HEK293 (cell line): Measurements from ENCODE around the gene CSPG4.

ENCODE experiments used
- SP2 ChIP-seq: fragments of 450-650 bp; formaldehyde crosslinking; IDR thresholded peaks from 2 replicates; pipeline ENCODE4 v1.5.1; 2016; ENCODE audit warnings: missing biosample characterization, missing genetic modification characterization
- YY1 ChIP-seq: fragments of 450-650 bp; formaldehyde crosslinking; IDR thresholded peaks from 2 replicates; pipeline ENCODE4 v1.5.1; 2018; ENCODE audit warnings: missing biosample characterization, missing genetic modification characterization
- ZBTB49 ChIP-seq: fragments of 450-650 bp; formaldehyde crosslinking; IDR thresholded peaks from 2 replicates; pipeline ENCODE4 v1.5.1; 2016; ENCODE audit warnings: missing biosample characterization, missing genetic modification characterization, low read depth
- ZFP3 ChIP-seq: fragments of 450-650 bp; formaldehyde crosslinking; IDR thresholded peaks from 2 replicates; pipeline ENCODE4 v1.5.1; 2016; ENCODE audit warnings: low read depth, missing biosample characterization, missing genetic modification characterization
- ZNF121 ChIP-seq: fragments of 450-650 bp; formaldehyde crosslinking; IDR thresholded peaks from 2 replicates; pipeline ENCODE4 v1.5.1; 2016; ENCODE audit warnings: missing biosample characterization, missing genetic modification characterization
- ZNF174 ChIP-seq: fragments of 450-650 bp; formaldehyde crosslinking; IDR thresholded peaks from 2 replicates; pipeline ENCODE4 v1.5.0; 2017; ENCODE audit warnings: missing biosample characterization, mild to moderate bottlenecking, missing genetic modification characterization
- ZNF341 ChIP-seq: fragments of 450-650 bp; formaldehyde crosslinking; IDR thresholded peaks from 2 replicates; pipeline ENCODE4; 2016; ENCODE audit warnings: low read depth, missing biosample characterization, missing genetic modification characterization
- ZNF549 ChIP-seq: fragments of 450-650 bp; IDR thresholded peaks from 2 replicates; pipeline ENCODE4 v1.5.1; 2018; ENCODE audit warnings: missing biosample characterization, missing genetic modification characterization, mild to moderate bottlenecking, inconsistent platforms, moderate library complexity
- ZNF626 ChIP-seq: fragments of 450-650 bp; sonication (Bioruptor Pico); formaldehyde crosslinking; IDR thresholded peaks from 2 replicates; pipeline ENCODE4 v1.5.1; 2018; ENCODE audit warnings: missing biosample characterization, missing genetic modification characterization, inconsistent platforms
- ZNF747 ChIP-seq: fragments of 450-650 bp; formaldehyde crosslinking; IDR thresholded peaks from 2 replicates; pipeline ENCODE4 v1.5.1; 2016; ENCODE audit warnings: missing biosample characterization, missing genetic modification characterization
- TF ChIP-seq, protein P1 (sequence below): fragments of 450-650 bp; formaldehyde crosslinking; IDR thresholded peaks from 2 replicates; pipeline ENCODE4 v1.5.1; 2016; ENCODE audit warnings: missing biosample characterization, missing genetic modification characterization

GRCh38 chr15:75727031-75727531 lies 14.4 kb upstream of the CSPG4 start:
- no peak for TF ChIP-seq ZBTB49 (tag by site-specific recombination)
- no peak for TF ChIP-seq ZNF174 (tag by site-specific recombination)
- TF ChIP-seq ZNF121 (tag by site-specific recombination), result no peak
- TF ChIP-seq ZNF626 (tag by site-specific recombination), result no peak
- TF ChIP-seq YY1, result no peak
- no peak for TF ChIP-seq ZNF549
- TF ChIP-seq ZNF341 (tag by site-specific recombination), result no peak
- TF ChIP-seq, protein P1, sequence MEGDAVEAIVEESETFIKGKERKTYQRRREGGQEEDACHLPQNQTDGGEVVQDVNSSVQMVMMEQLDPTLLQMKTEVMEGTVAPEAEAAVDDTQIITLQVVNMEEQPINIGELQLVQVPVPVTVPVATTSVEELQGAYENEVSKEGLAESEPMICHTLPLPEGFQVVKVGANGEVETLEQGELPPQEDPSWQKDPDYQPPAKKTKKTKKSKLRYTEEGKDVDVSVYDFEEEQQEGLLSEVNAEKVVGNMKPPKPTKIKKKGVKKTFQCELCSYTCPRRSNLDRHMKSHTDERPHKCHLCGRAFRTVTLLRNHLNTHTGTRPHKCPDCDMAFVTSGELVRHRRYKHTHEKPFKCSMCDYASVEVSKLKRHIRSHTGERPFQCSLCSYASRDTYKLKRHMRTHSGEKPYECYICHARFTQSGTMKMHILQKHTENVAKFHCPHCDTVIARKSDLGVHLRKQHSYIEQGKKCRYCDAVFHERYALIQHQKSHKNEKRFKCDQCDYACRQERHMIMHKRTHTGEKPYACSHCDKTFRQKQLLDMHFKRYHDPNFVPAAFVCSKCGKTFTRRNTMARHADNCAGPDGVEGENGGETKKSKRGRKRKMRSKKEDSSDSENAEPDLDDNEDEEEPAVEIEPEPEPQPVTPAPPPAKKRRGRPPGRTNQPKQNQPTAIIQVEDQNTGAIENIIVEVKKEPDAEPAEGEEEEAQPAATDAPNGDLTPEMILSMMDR (tag by site-specific recombination), result no peak
- TF ChIP-seq ZNF747 (tag by site-specific recombination), result no peak
- no peak for TF ChIP-seq SP2 (tag by site-specific recombination)
- TF ChIP-seq ZFP3 (tag by site-specific recombination), result no peak
